Activated CD4-positive, alpha-beta T cell treated with anti-CD3 and anti-CD28 coated beads for 48 hours (primary cell): ENCODE data around the gene CUBN.
A peak's percentile ranks its signal among the peaks of the same experiment; 100 is the strongest.

Source experiments
- DNase-seq: peaks from one replicate; pipeline ENCODE4 v3.0.0-alpha.2; 2020

Gene CUBN

GRCh38 chr10:17006631-17007417 lies 122.8 kb downstream of the CUBN start:
- DNase-seq = no peak

- DNase-seq = no peak
These were observed 123.7 kb downstream of the CUBN start for GRCh38 chr10:17005621-17006566.

GRCh38 chr10:17004801-17005380 lies 124.7 kb downstream of the CUBN start:
- no peak for DNase-seq

GRCh38 chr10:17003651-17004286 lies 125.8 kb downstream of the CUBN start:
- DNase-seq = no peak

GRCh38 chr10:17003151-17003550 lies 126.5 kb downstream of the CUBN start:
- DNase-seq = peak; percentile 73

GRCh38 chr10:17001961-17002749 lies 127.5 kb downstream of the CUBN start:
- DNase-seq = peak; percentile 20

GRCh38 chr10:17001297-17001744 lies 128.3 kb downstream of the CUBN start:
- DNase-seq = no peak

GRCh38 chr10:16999665-17000451 lies 129.8 kb downstream of the CUBN start:
- no peak for DNase-seq

GRCh38 chr10:16996530-16996964 lies 133.1 kb downstream of the CUBN start:
- DNase-seq = no peak

GRCh38 chr10:16995867-16996529 lies 133.6 kb downstream of the CUBN start:
- no peak for DNase-seq

- no peak for DNase-seq
These were observed 136.4 kb downstream of the CUBN start for GRCh38 chr10:16993186-16993585.

GRCh38 chr10:16992611-16993119 lies 136.9 kb downstream of the CUBN start:
- DNase-seq = no peak

GRCh38 chr10:16991011-16991410 lies 138.6 kb downstream of the CUBN start:
- no peak for DNase-seq

GRCh38 chr10:16989826-16990293 lies 139.8 kb downstream of the CUBN start:
- DNase-seq = no peak

- DNase-seq = no peak
These were observed 140.7 kb downstream of the CUBN start for GRCh38 chr10:16988900-16989299.

- no peak for DNase-seq
These were observed 141.5 kb downstream of the CUBN start for GRCh38 chr10:16987976-16988610.

- DNase-seq = no peak
These were observed 142.4 kb downstream of the CUBN start for GRCh38 chr10:16987206-16987621.

GRCh38 chr10:16986406-16987205 lies 143.0 kb downstream of the CUBN start:
- no peak for DNase-seq

GRCh38 chr10:16986082-16986405 lies 143.6 kb downstream of the CUBN start:
- no peak for DNase-seq
